ENCODE data around the gene SVOPL. TPM values are rescaled to one million over a fixed set of nuclear protein-coding genes. Genes with fewer than 3 reads are reported as not detected.

The SVOPL gene
- total RNA-seq, 4 donors from 2014 or later = 0.19 to 1.9 (median 0.86) TPM; not detected in 1

DNA sequence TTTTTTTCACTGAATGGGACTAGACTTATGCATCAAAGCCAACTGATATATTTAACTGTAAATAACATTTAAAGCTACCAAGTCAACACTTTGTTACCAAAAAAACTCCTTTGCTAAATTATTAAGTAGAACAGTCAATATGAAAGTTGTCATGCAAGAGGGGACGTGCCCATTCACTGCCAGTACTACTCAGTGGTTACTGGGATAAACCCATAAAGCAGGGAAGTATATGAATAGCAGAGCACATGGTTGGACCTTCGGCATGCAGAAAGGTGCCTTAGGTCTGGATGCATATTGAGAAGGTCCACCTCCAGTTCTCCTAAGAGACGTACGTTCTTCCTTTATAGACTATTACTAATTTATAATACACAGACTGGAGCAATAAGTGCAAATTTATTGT is 120.1 kb downstream of the SVOPL start:
- no peaks in the 10 kb centered on the region for H3K4me1 ChIP-seq
- H3K36me3 ChIP-seq = peaks cover 74% of the 10 kb centered on the region
- TF ChIP-seq POLR2A (IDR thresholded peaks at IDR 0.05) (no peak), EP300 (IDR thresholded peaks at IDR 0.05) (no peak), POLR2AphosphoS5 (IDR thresholded peaks at IDR 0.05) (no peak), CTCF (IDR thresholded peaks at IDR 0.05) (no peak)
- H3K4me3 ChIP-seq = no peak overlapping the region
- no peaks in the 10 kb centered on the region for H3K27me3 ChIP-seq
- H3K9me3 ChIP-seq = no peaks in the 10 kb centered on the region
- WGBS = 95% methylated on average over 4 of the region's 4 CpGs
- H3K27ac ChIP-seq = no peak overlapping the region
- no peak for DNase-seq (ENCODE audit: low spot score in 2 of 2)

DNA sequence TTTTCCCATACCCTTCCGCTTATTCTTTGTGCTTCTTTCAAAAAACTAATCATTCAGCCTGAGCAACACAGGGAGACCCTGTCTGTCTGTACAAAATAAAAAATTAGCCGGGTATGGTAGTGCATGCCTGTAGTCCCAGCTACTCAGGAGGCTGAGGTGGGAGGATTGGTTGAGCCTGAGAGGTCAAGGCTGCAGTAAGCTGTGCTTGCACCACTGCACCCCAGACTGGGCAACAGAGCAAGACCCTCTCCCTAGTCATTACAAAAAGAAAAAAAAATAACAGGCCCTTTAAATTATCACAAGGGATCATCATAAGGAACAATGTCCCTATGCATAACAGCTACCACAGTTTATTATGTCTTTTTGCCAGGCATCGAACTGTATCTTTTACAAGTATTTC is 121.5 kb downstream of the SVOPL start:
- Histone ChIP-seq H3K4me1 (no peaks in the 10 kb centered on the region), H3K9me3 (no peaks in the 10 kb centered on the region), H3K36me3 (peaks cover 75% of the 10 kb centered on the region), H3K27ac (no peak overlapping the region), H3K4me3 (no peak overlapping the region), H3K27me3 (no peaks in the 10 kb centered on the region)
- no peak for TF ChIP-seq EP300 (IDR thresholded peaks at IDR 0.05)
- TF ChIP-seq POLR2A (IDR thresholded peaks at IDR 0.05) = no peak
- no peak for TF ChIP-seq CTCF (IDR thresholded peaks at IDR 0.05)
- no peak for TF ChIP-seq POLR2AphosphoS5 (IDR thresholded peaks at IDR 0.05)
- DNase-seq (ENCODE audit: low spot score in 2 of 2) = no peak
- WGBS = 100% methylated on average over 3 of the region's 3 CpGs

DNA sequence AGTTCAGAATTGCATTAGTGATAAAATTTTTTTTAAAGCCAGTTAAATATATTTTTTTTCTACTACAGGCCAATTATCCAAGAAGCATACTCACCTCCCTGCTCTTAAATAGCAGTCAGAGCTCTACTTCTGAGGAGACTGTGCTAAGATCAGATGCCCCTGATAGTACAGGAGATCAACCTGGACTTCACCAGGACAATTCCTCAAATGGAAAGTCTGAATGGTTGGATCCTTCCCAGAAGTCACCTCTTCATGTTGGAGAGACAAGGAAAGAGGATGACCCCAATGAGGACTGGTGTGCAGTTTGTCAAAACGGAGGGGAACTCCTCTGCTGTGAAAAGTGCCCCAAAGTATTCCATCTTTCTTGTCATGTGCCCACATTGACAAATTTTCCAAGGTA is 122.0 kb downstream of the SVOPL start:
- Histone ChIP-seq H3K27me3 (no peaks in the 10 kb centered on the region), H3K36me3 (peaks cover 77% of the 10 kb centered on the region), H3K4me3 (no peak overlapping the region), H3K9me3 (no peaks in the 10 kb centered on the region), H3K4me1 (no peaks in the 10 kb centered on the region), H3K27ac (no peak overlapping the region)
- WGBS = 96% methylated on average over 1 of the region's 1 CpG
- no peak for DNase-seq (ENCODE audit: low spot score in 2 of 2)
- TF ChIP-seq CTCF (IDR thresholded peaks at IDR 0.05) (no peak), POLR2AphosphoS5 (IDR thresholded peaks at IDR 0.05) (no peak), EP300 (IDR thresholded peaks at IDR 0.05) (no peak), POLR2A (IDR thresholded peaks at IDR 0.05) (no peak)

- Histone ChIP-seq H3K27me3 (no peaks in the 10 kb centered on the region), H3K27ac (no peak overlapping the region), H3K9me3 (no peaks in the 10 kb centered on the region), H3K4me3 (no peak overlapping the region), H3K36me3 (peaks cover 89% of the 10 kb centered on the region), H3K4me1 (no peaks in the 10 kb centered on the region)
- DNase-seq (ENCODE audit: low spot score in 2 of 2) = no peak
- WGBS = 94% methylated on average over 5 of the region's 5 CpGs
- TF ChIP-seq CTCF (IDR thresholded peaks at IDR 0.05) = no peak
- TF ChIP-seq EP300 (IDR thresholded peaks at IDR 0.05) = no peak
- no peak for TF ChIP-seq POLR2A (IDR thresholded peaks at IDR 0.05)
- TF ChIP-seq POLR2AphosphoS5 (IDR thresholded peaks at IDR 0.05) = no peak
These were observed 125.2 kb downstream of the SVOPL start for GRCh38 chr7:138575897-138576428.

GRCh38 chr7:138573741-138574140 is 127.4 kb downstream of the SVOPL start:
- no peak for DNase-seq (ENCODE audit: low spot score in 2 of 2)
- no peak for TF ChIP-seq POLR2A (IDR thresholded peaks at IDR 0.05)
- no peak for TF ChIP-seq CTCF (IDR thresholded peaks at IDR 0.05)
- TF ChIP-seq EP300 (IDR thresholded peaks at IDR 0.05) = no peak
- TF ChIP-seq POLR2AphosphoS5 (IDR thresholded peaks at IDR 0.05) = no peak
- Histone ChIP-seq H3K27ac (no peak overlapping the region), H3K4me3 (no peak overlapping the region), H3K27me3 (no peaks in the 10 kb centered on the region), H3K4me1 (no peaks in the 10 kb centered on the region), H3K9me3 (no peaks in the 10 kb centered on the region), H3K36me3 (peaks cover 85% of the 10 kb centered on the region)
- WGBS = 90% methylated on average over 4 of the region's 4 CpGs

All from suprapubic skin (tissue), 4 donors.